GM21723 (cell line): ENCODE results near the gene DUSP8.
"Not testable (repeated sequence)": the region's sequence is repeated elsewhere in the genome, so short reads cannot be mapped to it uniquely, and the experiment has no call there.

Experiments
- ATAC-seq: cut with Tn5 transposase; IDR thresholded peaks from one replicate; pipeline ENCODE4 v1.9.1; 2021; ENCODE audit warnings: mild to moderate bottlenecking, moderate library complexity; ENCODE audit not compliant: unreplicated experiment

DUSP8 gene

DNA sequence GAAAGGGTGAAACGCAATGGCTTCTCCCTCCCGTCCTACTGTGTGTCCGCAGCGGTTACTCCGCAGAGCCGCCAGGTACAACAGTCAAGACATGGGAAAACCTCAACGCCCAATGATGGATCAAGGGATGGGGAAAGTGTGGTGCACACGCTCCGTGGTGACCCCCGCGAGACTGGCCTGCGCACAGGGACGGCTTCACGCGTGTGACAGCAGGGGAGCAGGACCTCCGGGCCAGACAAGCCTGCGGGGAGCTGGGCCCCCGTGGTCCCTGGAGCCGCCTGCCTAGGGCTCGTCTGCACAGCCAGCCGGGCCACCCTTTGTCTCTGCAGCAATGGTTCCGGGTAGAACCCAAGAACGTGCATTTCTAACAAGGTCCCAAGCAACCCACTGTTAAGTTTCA, 53.8 kb downstream of the DUSP8 start:
- ATAC-seq: no peak

- no peak for ATAC-seq
These were observed 54.7 kb downstream of the DUSP8 start for GRCh38 chr11:1517117-1518005.

DNA sequence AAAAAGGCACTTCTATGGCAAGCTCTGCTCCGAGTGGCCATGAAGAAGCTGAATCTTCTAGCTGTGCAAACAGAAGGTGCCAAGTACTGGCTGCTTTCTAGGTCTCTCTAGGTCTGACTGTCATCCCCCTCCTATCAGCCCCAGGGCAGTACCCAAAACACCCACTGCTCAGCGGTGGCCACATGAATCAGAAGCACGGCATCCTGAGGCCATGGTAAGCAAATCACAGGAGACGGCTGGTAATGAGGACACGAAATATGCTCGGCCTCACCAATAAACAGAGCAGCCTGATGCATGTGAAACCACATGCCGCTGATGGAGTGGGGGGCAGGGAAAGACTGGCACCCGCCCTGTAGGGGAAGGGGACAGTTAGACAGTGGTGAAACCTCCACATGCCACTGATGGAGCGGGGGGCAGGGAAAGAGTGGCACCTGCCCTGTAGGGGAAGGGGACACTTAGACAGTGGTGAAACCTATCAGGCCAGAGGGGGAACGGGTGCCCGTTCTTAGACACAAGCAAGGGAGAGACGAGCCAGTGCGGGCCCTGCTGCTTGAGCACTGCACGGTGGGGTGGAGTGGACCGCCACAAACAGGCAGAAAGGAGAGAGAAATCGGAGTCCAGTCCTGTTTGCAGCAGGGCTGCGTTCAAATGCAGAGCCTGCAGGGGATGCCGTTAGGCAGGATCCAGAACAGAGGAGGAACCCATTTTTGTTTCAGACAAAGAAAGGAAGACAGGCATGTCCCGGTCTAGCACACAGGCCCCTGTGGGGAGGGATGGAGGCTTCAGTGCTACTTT, 55.6 kb downstream of the DUSP8 start:
- ATAC-seq: no peak

GRCh38 chr11:1515082-1516060, 56.7 kb downstream of the DUSP8 start:
- ATAC-seq: no peak

DNA sequence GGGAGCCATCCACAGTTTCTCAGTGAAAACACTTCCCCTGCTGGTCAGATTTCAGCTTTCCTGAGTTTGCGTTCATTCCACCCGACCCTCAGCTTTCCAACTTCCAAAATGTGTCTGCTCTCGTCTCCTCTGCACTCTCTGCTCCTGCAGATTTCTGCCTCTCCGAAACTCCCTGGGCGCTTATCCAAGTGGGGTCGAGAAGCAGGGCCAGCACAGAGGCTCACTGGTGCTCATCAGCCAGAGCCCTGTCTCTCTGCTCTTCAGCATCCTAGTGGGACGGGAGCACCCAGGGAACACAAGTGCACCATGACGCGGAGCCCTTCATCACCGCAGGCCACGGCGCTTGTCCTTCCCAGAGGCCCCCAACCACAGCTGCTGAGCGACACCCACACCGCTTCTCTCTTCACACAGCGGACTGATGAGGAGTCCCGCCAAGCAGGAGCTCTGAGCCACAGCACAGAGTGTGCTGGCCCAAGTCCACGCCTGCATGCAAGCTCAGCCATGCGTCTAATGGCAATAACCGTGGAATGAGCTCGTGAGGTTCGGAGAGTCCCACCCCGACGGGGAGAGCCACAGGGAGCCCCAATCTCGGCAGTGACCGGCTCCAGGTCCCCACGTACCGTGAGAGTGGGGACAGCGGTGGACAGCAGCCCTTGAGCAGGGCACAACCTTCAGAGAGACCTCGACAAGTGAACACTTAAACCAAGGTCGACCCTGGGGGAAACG, 57.6 kb downstream of the DUSP8 start:
- no peak for ATAC-seq

DNA sequence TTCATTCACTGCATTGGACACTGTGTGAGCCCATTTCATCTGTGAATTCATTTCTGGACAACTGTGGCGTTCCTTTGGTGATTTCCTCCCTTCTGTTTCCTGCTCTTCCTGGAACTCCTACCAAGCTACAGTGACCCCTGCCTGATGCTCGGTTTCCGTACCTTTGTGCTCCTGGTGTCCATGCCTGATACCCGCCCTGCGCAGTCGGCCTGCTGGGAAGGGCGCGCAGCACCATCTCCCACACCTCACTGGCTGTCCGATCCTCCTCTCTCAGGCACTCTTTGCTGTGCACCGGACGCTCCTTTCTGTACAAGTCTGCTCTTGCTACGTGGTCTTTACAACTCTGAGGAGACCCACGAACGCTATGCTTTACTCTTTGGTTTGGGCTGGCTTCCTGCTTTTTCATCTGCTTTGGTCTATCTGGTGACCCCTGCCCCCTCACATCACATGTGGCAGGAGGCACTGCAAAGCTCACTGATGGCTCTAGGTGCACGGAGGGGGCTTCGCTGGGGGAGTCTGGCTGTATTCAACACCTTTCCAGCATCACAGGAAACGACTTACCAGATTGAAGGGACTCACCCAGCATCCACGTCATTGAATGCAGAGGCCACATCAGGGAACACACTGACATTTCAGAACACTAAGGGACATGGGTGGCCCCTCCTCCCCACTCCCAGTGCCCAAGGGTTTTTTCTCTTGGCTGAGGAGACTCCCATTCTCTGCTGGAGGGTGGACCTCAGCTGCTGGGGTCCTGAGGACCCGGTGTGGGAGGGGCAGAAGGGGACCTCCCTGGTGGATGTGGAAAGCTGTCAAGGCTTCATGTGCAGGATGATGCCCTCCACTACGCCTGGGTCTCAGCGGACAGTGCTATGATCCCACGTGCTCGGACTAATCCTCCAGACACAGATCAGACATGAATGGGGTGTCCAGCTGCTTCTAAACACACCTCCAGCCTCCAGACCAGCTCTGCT, 58.5 kb downstream of the DUSP8 start:
- ATAC-seq: no peak

DNA sequence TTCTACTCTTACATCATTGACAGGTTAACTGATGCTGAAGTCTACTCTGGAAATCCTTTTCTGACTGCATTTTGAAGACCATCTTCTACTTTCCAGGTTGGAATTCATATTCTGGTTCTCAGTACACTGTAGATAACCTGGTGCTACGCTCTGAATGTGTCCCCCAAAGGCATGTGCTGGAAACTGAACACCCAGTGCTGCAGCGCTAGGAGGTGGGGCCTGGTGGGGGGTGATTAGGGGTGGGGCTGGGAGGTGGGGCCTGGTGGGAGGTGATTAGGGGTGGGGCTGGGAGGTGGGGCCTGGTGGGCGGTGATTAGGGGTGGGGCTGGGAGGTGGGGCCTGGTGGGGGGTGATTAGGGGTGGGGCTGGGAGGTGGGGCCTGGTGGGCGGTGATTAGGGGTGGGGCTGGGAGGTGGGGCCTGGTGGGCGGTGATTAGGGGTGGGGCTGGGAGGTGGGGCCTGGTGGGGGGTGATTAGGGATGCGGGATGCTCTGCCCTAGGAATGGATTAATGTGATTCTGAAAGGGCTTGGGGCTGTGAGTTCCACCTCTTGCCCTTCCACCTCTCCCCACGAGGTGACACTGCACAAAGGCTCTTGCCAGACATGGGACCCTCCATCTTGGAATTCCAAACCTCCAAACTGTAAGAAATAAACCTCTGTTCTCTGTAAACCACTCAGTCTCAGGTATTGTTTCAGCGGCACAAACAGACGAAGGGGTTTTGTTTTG, 59.4 kb downstream of the DUSP8 start:
- not testable (repeated sequence) for ATAC-seq

- no peak for ATAC-seq
These were observed 60.1 kb downstream of the DUSP8 start for GRCh38 chr11:1511937-1512496.

- no peak for ATAC-seq
These were observed 61.1 kb downstream of the DUSP8 start for GRCh38 chr11:1510928-1511327.

GRCh38 chr11:1510351-1510750, 61.7 kb downstream of the DUSP8 start:
- ATAC-seq: not testable (repeated sequence)

DNA sequence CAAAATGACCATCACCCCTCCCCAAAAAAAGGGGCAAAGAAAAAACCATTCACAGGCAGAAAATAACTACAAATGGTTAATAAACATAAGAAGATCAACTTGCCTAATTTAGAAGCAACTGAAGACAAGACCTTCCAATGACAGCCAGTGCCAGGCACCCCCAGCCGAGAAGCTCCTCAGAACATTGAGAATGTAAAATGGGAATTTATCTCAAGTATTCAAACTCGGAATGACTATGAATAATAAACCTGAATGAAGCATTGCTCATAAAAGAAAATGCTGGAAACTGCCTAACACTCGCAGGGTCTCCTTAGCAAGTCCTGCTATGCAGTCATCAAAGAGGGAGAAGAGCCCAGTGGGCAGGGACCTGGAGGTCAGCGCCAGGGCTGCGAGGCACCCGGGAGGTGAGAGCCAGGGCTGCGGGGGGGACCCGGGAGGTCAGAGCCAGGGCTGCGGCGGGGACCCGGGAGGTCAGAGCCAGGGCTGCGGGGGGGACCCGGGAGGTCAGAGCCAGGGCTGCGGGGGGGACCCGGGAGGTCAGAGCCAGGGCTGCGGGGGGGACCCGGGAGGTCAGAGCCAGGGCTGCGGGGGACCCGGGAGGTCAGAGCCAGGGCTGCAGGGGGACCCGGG, 62.3 kb downstream of the DUSP8 start:
- ATAC-seq: no peak

DNA sequence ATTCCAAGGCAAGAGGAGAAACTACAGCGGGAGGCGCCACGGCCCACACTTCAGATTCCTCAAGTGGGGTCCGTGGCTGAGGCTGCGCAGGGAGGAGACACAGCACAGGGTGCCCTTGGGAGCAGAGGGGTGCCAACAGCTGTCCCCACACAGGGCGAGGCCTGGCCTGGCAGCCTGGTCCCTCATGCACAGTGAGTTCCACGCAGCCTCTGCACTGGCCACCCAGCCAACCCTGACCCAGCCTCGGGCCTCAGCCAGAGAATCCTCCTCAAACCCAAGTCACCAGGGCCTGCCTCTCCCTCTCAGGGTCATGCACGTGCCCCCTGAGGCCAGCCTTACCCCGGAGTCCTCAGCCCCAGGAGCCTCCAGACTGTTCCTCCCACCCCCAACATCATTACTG, 63.1 kb downstream of the DUSP8 start:
- ATAC-seq: no peak

- ATAC-seq: no peak
These were observed 63.6 kb downstream of the DUSP8 start for GRCh38 chr11:1508491-1508891.

- no peak for ATAC-seq
These were observed 64.5 kb downstream of the DUSP8 start for GRCh38 chr11:1507381-1508140.

- ATAC-seq: no peak
These were observed 65.1 kb downstream of the DUSP8 start for GRCh38 chr11:1506981-1507380.

GRCh38 chr11:1505480-1505879, 66.6 kb downstream of the DUSP8 start:
- ATAC-seq: no peak
